ENCODE data around the gene AMBRA1.

The AMBRA1 gene

GRCh38 chr11:46611526-46612304 lies 17.9 kb upstream of the AMBRA1 start:
- H3F3A ChIP-seq (ENCODE audit: insufficient read depth): no peaks in the 10 kb centered on the region
- no peak overlapping the region for H3K4me3 ChIP-seq (ENCODE audit: insufficient read depth, low read length, poor library complexity, severe bottlenecking)
- no peak overlapping the region for H3K9ac ChIP-seq (ENCODE audit: low read length)
- H3K4me2 ChIP-seq (ENCODE audit: low read depth, low read length, poor library complexity, severe bottlenecking): no peak overlapping the region
- H3K79me2 ChIP-seq (ENCODE audit: insufficient read depth, low read length): peaks cover 3% of the 10 kb centered on the region
- no peak overlapping the region for H2AFZ ChIP-seq (ENCODE audit: low read depth, low read length, severe bottlenecking)
- H3K36me3 ChIP-seq (ENCODE audit: low read length): no peaks in the 10 kb centered on the region
- no peaks in the 10 kb centered on the region for H3K9me2 ChIP-seq (replicated peaks; ENCODE audit: insufficient read depth, low read length)
- TF ChIP-seq EZH2phosphoT487 (conservative IDR thresholded peaks at IDR 0.05; ENCODE audit: low read length): no peak
- no peak for TF ChIP-seq CTCF (IDR thresholded peaks at IDR 0.05; ENCODE audit: insufficient read depth, low read length, poor library complexity, severe bottlenecking)
- H3K9me3 ChIP-seq (ENCODE audit: insufficient read depth, low read length): no peaks in the 10 kb centered on the region
- H3K27ac ChIP-seq (ENCODE audit: low read depth, low read length): no peak overlapping the region
- no peaks in the 10 kb centered on the region for H3K27me3 ChIP-seq (ENCODE audit: low read length)
- H4K20me1 ChIP-seq (ENCODE audit: low read depth, low read length): no peaks in the 10 kb centered on the region

GRCh38 chr11:46609386-46609785 lies 15.6 kb upstream of the AMBRA1 start:
- H3K27me3 ChIP-seq (ENCODE audit: low read length): no peaks in the 10 kb centered on the region
- H3K27ac ChIP-seq (ENCODE audit: low read depth, low read length): no peak overlapping the region
- no peaks in the 10 kb centered on the region for H3K9me3 ChIP-seq (ENCODE audit: insufficient read depth, low read length)
- no peak overlapping the region for H3K9ac ChIP-seq (ENCODE audit: low read length)
- no peaks in the 10 kb centered on the region for H4K20me1 ChIP-seq (ENCODE audit: low read depth, low read length)
- no peaks in the 10 kb centered on the region for H3F3A ChIP-seq (ENCODE audit: insufficient read depth)
- H3K36me3 ChIP-seq (ENCODE audit: low read length): no peaks in the 10 kb centered on the region
- no peaks in the 10 kb centered on the region; the same call in 1 of the 2 replicates for H3K79me2 ChIP-seq (ENCODE audit: insufficient read depth, low read length)
- H3K9me2 ChIP-seq (replicated peaks; ENCODE audit: insufficient read depth, low read length): no peaks in the 10 kb centered on the region
- no peak overlapping the region for H3K4me2 ChIP-seq (ENCODE audit: low read depth, low read length, poor library complexity, severe bottlenecking)
- H2AFZ ChIP-seq (ENCODE audit: low read depth, low read length, severe bottlenecking): no peak overlapping the region
- TF ChIP-seq EZH2phosphoT487 (conservative IDR thresholded peaks at IDR 0.05; ENCODE audit: low read length) (no peak), CTCF (IDR thresholded peaks at IDR 0.05; ENCODE audit: insufficient read depth, low read length, poor library complexity, severe bottlenecking) (no peak)
- H3K4me3 ChIP-seq (ENCODE audit: insufficient read depth, low read length, poor library complexity, severe bottlenecking): no peak overlapping the region

- TF ChIP-seq CTCF (IDR thresholded peaks at IDR 0.05; ENCODE audit: insufficient read depth, low read length, poor library complexity, severe bottlenecking) (no peak), EZH2phosphoT487 (conservative IDR thresholded peaks at IDR 0.05; ENCODE audit: low read length) (no peak)
- H2AFZ ChIP-seq (ENCODE audit: low read depth, low read length, severe bottlenecking): no peak overlapping the region
- H3K4me2 ChIP-seq (ENCODE audit: low read depth, low read length, poor library complexity, severe bottlenecking): no peak overlapping the region
- H3K36me3 ChIP-seq (ENCODE audit: low read length): no peaks in the 10 kb centered on the region
- no peaks in the 10 kb centered on the region for H4K20me1 ChIP-seq (ENCODE audit: low read depth, low read length)
- H3K27me3 ChIP-seq (ENCODE audit: low read length): no peaks in the 10 kb centered on the region
- H3K9me2 ChIP-seq (replicated peaks; ENCODE audit: insufficient read depth, low read length): no peaks in the 10 kb centered on the region
- no peak overlapping the region for H3K4me3 ChIP-seq (ENCODE audit: insufficient read depth, low read length, poor library complexity, severe bottlenecking)
- no peaks in the 10 kb centered on the region for H3K9me3 ChIP-seq (ENCODE audit: insufficient read depth, low read length)
- H3K27ac ChIP-seq (ENCODE audit: low read depth, low read length): no peak overlapping the region
- no peaks in the 10 kb centered on the region; the same call in 1 of the 2 replicates for H3K79me2 ChIP-seq (ENCODE audit: insufficient read depth, low read length)
- H3K9ac ChIP-seq (ENCODE audit: low read length): no peak overlapping the region
- H3F3A ChIP-seq (ENCODE audit: insufficient read depth): no peaks in the 10 kb centered on the region
These were observed 13.7 kb upstream of the AMBRA1 start for GRCh38 chr11:46607516-46607915.
